Measurements from ENCODE around the gene ZNF281. TPM values are rescaled to one million over a fixed set of nuclear protein-coding genes. Genes with fewer than 3 reads are reported as not detected.

ZNF281 gene
- total RNA-seq, 1 experiment from 2014 or later = 47.7 TPM

DNA sequence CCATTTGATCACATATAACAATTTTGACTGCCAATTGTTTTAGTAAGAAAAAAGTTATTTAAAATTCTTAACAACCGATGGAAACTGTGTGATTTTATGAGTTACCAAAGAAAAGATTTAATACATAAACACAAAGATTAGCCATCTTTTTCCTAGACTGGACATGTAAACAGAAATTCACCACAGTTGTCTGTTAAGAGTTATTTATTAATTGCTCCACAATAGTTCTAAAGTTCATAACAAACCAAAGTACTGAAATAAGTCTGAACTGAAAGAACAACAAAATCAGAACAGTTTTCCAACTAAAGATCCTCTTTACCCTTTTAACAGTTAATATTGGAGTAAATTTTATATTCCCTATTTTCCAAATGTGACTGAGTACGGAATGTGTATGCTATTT, 8.6 kb downstream of the ZNF281 start (continued):
- TF ChIP-seq, protein P1, sequence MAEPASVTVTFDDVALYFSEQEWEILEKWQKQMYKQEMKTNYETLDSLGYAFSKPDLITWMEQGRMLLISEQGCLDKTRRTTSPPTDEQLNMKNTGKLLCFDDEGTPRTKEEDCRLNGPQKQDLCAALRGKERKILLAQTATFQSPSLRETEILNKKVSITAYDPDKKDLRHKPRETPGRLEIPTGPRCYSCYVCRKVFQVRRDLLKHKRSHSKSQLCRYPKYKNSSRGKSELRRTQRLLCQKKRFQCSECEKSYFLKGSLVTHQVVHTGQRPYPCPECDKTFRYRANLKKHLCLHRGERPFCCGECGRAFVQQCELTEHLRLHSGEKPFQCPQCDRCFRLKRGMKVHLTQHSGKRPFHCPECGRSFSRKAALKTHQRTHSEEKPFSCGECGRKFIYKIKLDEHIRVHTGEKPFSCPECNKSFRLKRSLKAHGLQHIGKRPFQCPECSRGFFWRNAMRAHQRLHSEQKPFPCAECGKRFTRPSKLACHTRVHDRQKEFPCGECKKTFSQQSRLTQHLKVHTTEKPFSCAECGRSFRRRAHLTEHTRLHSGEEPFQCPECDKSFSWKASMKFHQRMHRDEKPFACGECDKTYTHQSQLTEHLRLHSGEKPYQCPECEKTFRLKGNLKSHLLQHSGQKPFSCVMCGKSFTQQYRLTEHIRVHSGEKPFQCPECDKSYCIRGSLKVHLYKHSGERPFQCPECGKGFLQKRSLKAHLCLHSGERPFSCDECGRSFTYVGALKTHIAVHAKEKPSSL (CRISPR knock-in tag; conservative IDR thresholded peaks at IDR 0.05) = no peak
- no peak for TF ChIP-seq TEAD1 (CRISPR knock-in tag; IDR thresholded peaks at IDR 0.05)
- no peak for TF ChIP-seq GRHL2 (CRISPR knock-in tag; IDR thresholded peaks at IDR 0.05; ENCODE audit: insufficient replicate concordance, severe bottlenecking)
- TF ChIP-seq, protein P2, sequence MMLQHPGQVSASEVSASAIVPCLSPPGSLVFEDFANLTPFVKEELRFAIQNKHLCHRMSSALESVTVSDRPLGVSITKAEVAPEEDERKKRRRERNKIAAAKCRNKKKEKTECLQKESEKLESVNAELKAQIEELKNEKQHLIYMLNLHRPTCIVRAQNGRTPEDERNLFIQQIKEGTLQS (CRISPR knock-in tag; conservative IDR thresholded peaks at IDR 0.05) = no peak
- no peak for TF ChIP-seq CDX4 (CRISPR knock-in tag; IDR thresholded peaks at IDR 0.05; ENCODE audit: borderline replicate concordance)

DNA sequence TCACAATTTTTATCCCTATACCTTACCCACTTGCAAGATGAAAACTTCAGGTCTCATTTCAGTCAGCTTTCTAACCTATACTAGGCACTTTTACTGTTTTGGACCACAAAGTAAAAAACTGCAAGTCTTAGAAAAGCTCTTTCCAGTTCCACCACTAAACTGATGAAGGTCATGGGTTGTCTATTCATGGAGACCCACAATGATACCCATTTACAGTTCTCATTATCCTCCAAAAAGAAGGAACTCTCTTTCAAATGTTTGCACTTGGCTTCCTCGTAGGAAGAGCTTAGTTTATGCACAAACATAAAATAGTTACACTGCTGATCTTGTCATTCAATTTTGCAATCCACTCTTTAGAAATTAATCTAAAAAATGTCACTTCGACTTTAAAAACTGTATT, 9.3 kb downstream of the ZNF281 start:
- CTCF ChIA-PET = interaction anchor here (0.6 to 1.1 kb wide), 2 partner anchors 14 to 124 kb away, joined by 4 to 5 read pairs; no protein-coding TSS in a partner anchor
- TF ChIP-seq JUN (CRISPR knock-in tag; IDR thresholded peaks at IDR 0.05) (no peak), KAT7 (CRISPR knock-in tag; IDR thresholded peaks at IDR 0.05; ENCODE audit: borderline replicate concordance) (no peak), RORB (CRISPR knock-in tag; IDR thresholded peaks at IDR 0.05) (no peak), NR2C2 (CRISPR knock-in tag; IDR thresholded peaks at IDR 0.05) (no peak), SMAD4 (CRISPR knock-in tag; IDR thresholded peaks at IDR 0.05) (no peak), MYBL2 (CRISPR knock-in tag; IDR thresholded peaks at IDR 0.05) (no peak), ZNF121 (CRISPR knock-in tag; IDR thresholded peaks at IDR 0.05) (no peak), ZNF317 (CRISPR knock-in tag; IDR thresholded peaks at IDR 0.05; ENCODE audit: borderline replicate concordance, low read depth) (no peak), GRHL2 (CRISPR knock-in tag; IDR thresholded peaks at IDR 0.05; ENCODE audit: insufficient replicate concordance, severe bottlenecking) (no peak), EMX1 (CRISPR knock-in tag; IDR thresholded peaks at IDR 0.05) (no peak)
- TF ChIP-seq, protein P3, sequence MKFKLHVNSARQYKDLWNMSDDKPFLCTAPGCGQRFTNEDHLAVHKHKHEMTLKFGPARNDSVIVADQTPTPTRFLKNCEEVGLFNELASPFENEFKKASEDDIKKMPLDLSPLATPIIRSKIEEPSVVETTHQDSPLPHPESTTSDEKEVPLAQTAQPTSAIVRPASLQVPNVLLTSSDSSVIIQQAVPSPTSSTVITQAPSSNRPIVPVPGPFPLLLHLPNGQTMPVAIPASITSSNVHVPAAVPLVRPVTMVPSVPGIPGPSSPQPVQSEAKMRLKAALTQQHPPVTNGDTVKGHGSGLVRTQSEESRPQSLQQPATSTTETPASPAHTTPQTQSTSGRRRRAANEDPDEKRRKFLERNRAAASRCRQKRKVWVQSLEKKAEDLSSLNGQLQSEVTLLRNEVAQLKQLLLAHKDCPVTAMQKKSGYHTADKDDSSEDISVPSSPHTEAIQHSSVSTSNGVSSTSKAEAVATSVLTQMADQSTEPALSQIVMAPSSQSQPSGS (CRISPR knock-in tag; IDR thresholded peaks at IDR 0.05; ENCODE audit: borderline replicate concordance, low read depth) = no peak
- TF ChIP-seq, protein P4, sequence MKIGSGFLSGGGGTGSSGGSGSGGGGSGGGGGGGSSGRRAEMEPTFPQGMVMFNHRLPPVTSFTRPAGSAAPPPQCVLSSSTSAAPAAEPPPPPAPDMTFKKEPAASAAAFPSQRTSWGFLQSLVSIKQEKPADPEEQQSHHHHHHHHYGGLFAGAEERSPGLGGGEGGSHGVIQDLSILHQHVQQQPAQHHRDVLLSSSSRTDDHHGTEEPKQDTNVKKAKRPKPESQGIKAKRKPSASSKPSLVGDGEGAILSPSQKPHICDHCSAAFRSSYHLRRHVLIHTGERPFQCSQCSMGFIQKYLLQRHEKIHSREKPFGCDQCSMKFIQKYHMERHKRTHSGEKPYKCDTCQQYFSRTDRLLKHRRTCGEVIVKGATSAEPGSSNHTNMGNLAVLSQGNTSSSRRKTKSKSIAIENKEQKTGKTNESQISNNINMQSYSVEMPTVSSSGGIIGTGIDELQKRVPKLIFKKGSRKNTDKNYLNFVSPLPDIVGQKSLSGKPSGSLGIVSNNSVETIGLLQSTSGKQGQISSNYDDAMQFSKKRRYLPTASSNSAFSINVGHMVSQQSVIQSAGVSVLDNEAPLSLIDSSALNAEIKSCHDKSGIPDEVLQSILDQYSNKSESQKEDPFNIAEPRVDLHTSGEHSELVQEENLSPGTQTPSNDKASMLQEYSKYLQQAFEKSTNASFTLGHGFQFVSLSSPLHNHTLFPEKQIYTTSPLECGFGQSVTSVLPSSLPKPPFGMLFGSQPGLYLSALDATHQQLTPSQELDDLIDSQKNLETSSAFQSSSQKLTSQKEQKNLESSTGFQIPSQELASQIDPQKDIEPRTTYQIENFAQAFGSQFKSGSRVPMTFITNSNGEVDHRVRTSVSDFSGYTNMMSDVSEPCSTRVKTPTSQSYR (CRISPR knock-in tag; IDR thresholded peaks at IDR 0.05) = no peak
- TF ChIP-seq, protein P5, sequence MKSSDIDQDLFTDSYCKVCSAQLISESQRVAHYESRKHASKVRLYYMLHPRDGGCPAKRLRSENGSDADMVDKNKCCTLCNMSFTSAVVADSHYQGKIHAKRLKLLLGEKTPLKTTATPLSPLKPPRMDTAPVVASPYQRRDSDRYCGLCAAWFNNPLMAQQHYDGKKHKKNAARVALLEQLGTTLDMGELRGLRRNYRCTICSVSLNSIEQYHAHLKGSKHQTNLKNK (CRISPR knock-in tag; IDR thresholded peaks at IDR 0.05) = no peak
- TF ChIP-seq, protein P6, sequence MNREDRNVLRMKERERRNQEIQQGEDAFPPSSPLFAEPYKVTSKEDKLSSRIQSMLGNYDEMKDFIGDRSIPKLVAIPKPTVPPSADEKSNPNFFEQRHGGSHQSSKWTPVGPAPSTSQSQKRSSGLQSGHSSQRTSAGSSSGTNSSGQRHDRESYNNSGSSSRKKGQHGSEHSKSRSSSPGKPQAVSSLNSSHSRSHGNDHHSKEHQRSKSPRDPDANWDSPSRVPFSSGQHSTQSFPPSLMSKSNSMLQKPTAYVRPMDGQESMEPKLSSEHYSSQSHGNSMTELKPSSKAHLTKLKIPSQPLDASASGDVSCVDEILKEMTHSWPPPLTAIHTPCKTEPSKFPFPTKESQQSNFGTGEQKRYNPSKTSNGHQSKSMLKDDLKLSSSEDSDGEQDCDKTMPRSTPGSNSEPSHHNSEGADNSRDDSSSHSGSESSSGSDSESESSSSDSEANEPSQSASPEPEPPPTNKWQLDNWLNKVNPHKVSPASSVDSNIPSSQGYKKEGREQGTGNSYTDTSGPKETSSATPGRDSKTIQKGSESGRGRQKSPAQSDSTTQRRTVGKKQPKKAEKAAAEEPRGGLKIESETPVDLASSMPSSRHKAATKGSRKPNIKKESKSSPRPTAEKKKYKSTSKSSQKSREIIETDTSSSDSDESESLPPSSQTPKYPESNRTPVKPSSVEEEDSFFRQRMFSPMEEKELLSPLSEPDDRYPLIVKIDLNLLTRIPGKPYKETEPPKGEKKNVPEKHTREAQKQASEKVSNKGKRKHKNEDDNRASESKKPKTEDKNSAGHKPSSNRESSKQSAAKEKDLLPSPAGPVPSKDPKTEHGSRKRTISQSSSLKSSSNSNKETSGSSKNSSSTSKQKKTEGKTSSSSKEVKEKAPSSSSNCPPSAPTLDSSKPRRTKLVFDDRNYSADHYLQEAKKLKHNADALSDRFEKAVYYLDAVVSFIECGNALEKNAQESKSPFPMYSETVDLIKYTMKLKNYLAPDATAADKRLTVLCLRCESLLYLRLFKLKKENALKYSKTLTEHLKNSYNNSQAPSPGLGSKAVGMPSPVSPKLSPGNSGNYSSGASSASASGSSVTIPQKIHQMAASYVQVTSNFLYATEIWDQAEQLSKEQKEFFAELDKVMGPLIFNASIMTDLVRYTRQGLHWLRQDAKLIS (CRISPR knock-in tag; IDR thresholded peaks at IDR 0.05; ENCODE audit: borderline replicate concordance) = no peak
- TF ChIP-seq, protein P1 (CRISPR knock-in tag; conservative IDR thresholded peaks at IDR 0.05) = no peak

More for the DNA sequence above, 9.3 kb downstream of the ZNF281 start:
- Mint-ChIP-seq H3K9me3 (no peaks in the 10 kb centered on the region), H3K36me3 (peaks cover 16% of the 10 kb centered on the region), H3K4me1 (peaks cover 74% of the 10 kb centered on the region), H3K27ac (no peak overlapping the region), H3K27me3 (ENCODE audit: low read depth) (no peaks in the 10 kb centered on the region), H3K4me3 (no peak overlapping the region; the same call in 1 of the 2 replicates)
- no peak for ATAC-seq
- POLR2A ChIA-PET = interaction anchor here (0.6 kb wide), 1 partner anchor 179 kb away, joined by 3 read pairs; no protein-coding TSS in a partner anchor
- DNase-seq (ENCODE audit: low spot score) = no peak
